Spinal cord (tissue), 4 donors: ENCODE data around the gene C11orf86. TPM values are rescaled to one million over a fixed set of nuclear protein-coding genes. Genes with fewer than 3 reads are reported as not detected.

Experiments used
- polyA plus RNA-seq, 2 donors: library from polyadenylated mRNA; unstranded; fragments of 120-200 nt; gene quantifications; one replicate each; pipeline ENCODE4 v1.2.1, GENCODE V29; 2013; ENCODE audit not compliant: insufficient read length in 2 of 2
- small RNA-seq: library from RNA; depleted of rRNA; stranded (forward); fragments of <200 nt; gene quantifications from one replicate; pipeline ENCODE3, GENCODE V24; 2014; ENCODE audit warnings: low replicate concordance
- total RNA-seq, 2 donors: library from RNA; depleted of rRNA in 1 of 2; stranded (reverse); fragments of 120-200 nt in 1 of 2; fragments of >200 nt in 1 of 2; gene quantifications; one replicate each; pipeline versions ENCODE4 v1.2.3 to v1.2.4, GENCODE V29; 2013 to 2014

Gene C11orf86
- total and polyA plus RNA-seq, 4 donors, result 0.18 to 0.39 (median 0.29) TPM; not detected in 1

Small RNAs within 50 kb of the gene (small RNA-seq; reads per million reads assigned to genes)
- gene MIR3163, result 0.06 reads per million

Other genes starting within 250 kb of the C11orf86 start
- gene SPTBN2, start 246.1 kb upstream of the C11orf86 start, total RNA-seq, result 10 to 100 TPM; 34.6 to 69.9 TPM
- 10 to 100 TPM; 78.4 to 88.2 TPM for gene SPTBN2, start 246.1 kb upstream of the C11orf86 start, polyA plus RNA-seq
- gene RCE1, start 131.9 kb upstream of the C11orf86 start, total RNA-seq, result 10 to 100 TPM in 1 of 2 donors, 1 to 10 TPM in 1; 9.8 to 17.5 TPM
- 10 to 100 TPM; 22.6 to 32.1 TPM for gene RCE1, start 131.9 kb upstream of the C11orf86 start, polyA plus RNA-seq
- gene LRFN4, start 118.2 kb upstream of the C11orf86 start, total RNA-seq, result 10 to 100 TPM; 17.8 to 42.2 TPM
- gene LRFN4, start 118.2 kb upstream of the C11orf86 start, polyA plus RNA-seq, result 10 to 100 TPM; 76.6 to 76.9 TPM
- 10 to 100 TPM; 33.9 to 49.1 TPM for gene PC, start 16.9 kb upstream of the C11orf86 start, total RNA-seq
- gene PC, start 16.9 kb upstream of the C11orf86 start, polyA plus RNA-seq, result 10 to 100 TPM; 60.0 to 71.8 TPM
- gene SYT12, start 47.8 kb downstream of the C11orf86 start, total RNA-seq, result 10 to 100 TPM in 1 of 2 donors, 1 to 10 TPM in 1; 3.5 to 12.5 TPM
- 10 to 100 TPM; 14.2 to 18.2 TPM for gene SYT12, start 47.8 kb downstream of the C11orf86 start, polyA plus RNA-seq
- gene RHOD, start 81.5 kb downstream of the C11orf86 start, total RNA-seq, result 10 to 100 TPM in 1 of 2 donors, 1 to 10 TPM in 1; 2.2 to 16.8 TPM
- 1 to 10 TPM; 1.3 to 4.3 TPM for gene RHOD, start 81.5 kb downstream of the C11orf86 start, polyA plus RNA-seq
- gene KDM2A, start 144.0 kb downstream of the C11orf86 start, total RNA-seq, result 10 to 100 TPM; 46.3 to 58.1 TPM
- 10 to 100 TPM; 56.6 to 71.5 TPM for gene KDM2A, start 144.0 kb downstream of the C11orf86 start, polyA plus RNA-seq